Astrocyte (in vitro differentiated cells and primary cell): ENCODE measurements around the gene TUBB4B. TPM values are rescaled to one million over a fixed set of nuclear protein-coding genes. Genes with fewer than 3 reads are reported as not detected.

ENCODE experiments used
- DNase-seq: peaks from one replicate; pipeline ENCODE4 v3.0.0-alpha.2; 2010; ENCODE audit warnings: low read depth
- FAIRE-seq: peaks from 2 replicates; lab custom pipeline; 2011; peaks lifted over from hg19 to GRCh38; lab: Jason Lieb, UNC
- H2AFZ ChIP-seq: 2 replicates; pipeline ENCODE4 v1.6.0; 2012; ENCODE audit warnings: low read depth, low read length, inconsistent platforms
- H3K27ac ChIP-seq: 2 replicates; pipeline ENCODE4 v1.5.1; 2011; ENCODE audit warnings: low read depth, low read length, inconsistent platforms
- H3K27me3 ChIP-seq: 2 replicates; pipeline ENCODE4 v1.6.0; 2011; ENCODE audit warnings: low read length, inconsistent platforms; ENCODE audit not compliant: insufficient read depth
- H3K36me3 ChIP-seq: 2 replicates; pipeline ENCODE4 v1.5.1; 2011; ENCODE audit warnings: low read length, inconsistent platforms; ENCODE audit not compliant: insufficient read depth
- H3K4me1 ChIP-seq: 2 replicates; pipeline ENCODE4 v1.5.1; 2011; ENCODE audit warnings: low read length, inconsistent platforms; ENCODE audit not compliant: insufficient read depth
- H3K4me2 ChIP-seq: 2 replicates; pipeline ENCODE4 v1.6.0; 2012; ENCODE audit warnings: low read length, inconsistent platforms
- H3K4me3 ChIP-seq: 2 replicates; pipeline ENCODE4 v1.5.1; 2011; ENCODE audit warnings: low read depth, mild to moderate bottlenecking, low read length, inconsistent platforms; ENCODE audit not compliant: insufficient read depth
- H3K79me2 ChIP-seq: 2 replicates; pipeline ENCODE4 v1.6.0; 2012; ENCODE audit warnings: mild to moderate bottlenecking, low read length, inconsistent platforms; ENCODE audit not compliant: insufficient read depth
- H3K9ac ChIP-seq: 2 replicates; pipeline ENCODE4 v1.6.0; 2012; ENCODE audit warnings: mild to moderate bottlenecking, low read length, inconsistent platforms
- H3K9me3 ChIP-seq: 2 replicates; pipeline ENCODE4 v1.5.1; 2012; ENCODE audit warnings: low read depth, mild to moderate bottlenecking, low read length, inconsistent platforms; ENCODE audit not compliant: insufficient read depth
- H4K20me1 ChIP-seq: 2 replicates; pipeline ENCODE4 v1.6.0; 2012; ENCODE audit warnings: low read length, inconsistent platforms; ENCODE audit not compliant: insufficient read depth
- H3K27ac Mint-ChIP-seq: one replicate; pipeline ENCODE4 v1.8.0; 2021; ENCODE audit warnings: mild to moderate bottlenecking, mixed read lengths; ENCODE audit not compliant: unreplicated experiment
- H3K27me3 Mint-ChIP-seq: one replicate; pipeline ENCODE4 v1.8.0; 2021; ENCODE audit warnings: low read depth, mixed read lengths; ENCODE audit not compliant: unreplicated experiment
- H3K36me3 Mint-ChIP-seq: one replicate; pipeline ENCODE4 v1.8.0; 2021; ENCODE audit warnings: low read depth, mixed read lengths; ENCODE audit not compliant: unreplicated experiment
- H3K4me1 Mint-ChIP-seq: one replicate; pipeline ENCODE4 v1.8.0; 2021; ENCODE audit warnings: low read depth, mixed read lengths; ENCODE audit not compliant: unreplicated experiment
- H3K4me3 Mint-ChIP-seq: one replicate; pipeline ENCODE4 v1.8.0; 2021; ENCODE audit warnings: mild to moderate bottlenecking, moderate library complexity, mixed read lengths; ENCODE audit not compliant: unreplicated experiment
- H3K9me3 Mint-ChIP-seq: one replicate; pipeline ENCODE4 v1.8.0; 2021; ENCODE audit warnings: mild to moderate bottlenecking, mixed read lengths; ENCODE audit not compliant: unreplicated experiment
- EZH2 ChIP-seq: IDR thresholded peaks from 2 replicates; pipeline ENCODE4 v1.6.1; 2012; ENCODE audit warnings: mild to moderate bottlenecking, low read length, inconsistent platforms; ENCODE audit not compliant: insufficient read depth
- total RNA-seq: library from RNA; stranded (reverse); gene quantifications from 2 replicates; pipeline ENCODE4 v1.2.1, GENCODE V29; 2021
- TF ChIP-seq, protein P1 (sequence below): IDR thresholded peaks from 2 replicates; pipeline ENCODE4 v1.5.1; 2011; ENCODE audit warnings: low read depth, mild to moderate bottlenecking, inconsistent platforms, low read length, moderate library complexity; ENCODE audit not compliant: insufficient read depth

Gene TUBB4B
- total RNA-seq, 1 donor from 2014 or later, result 218 TPM

DNA sequence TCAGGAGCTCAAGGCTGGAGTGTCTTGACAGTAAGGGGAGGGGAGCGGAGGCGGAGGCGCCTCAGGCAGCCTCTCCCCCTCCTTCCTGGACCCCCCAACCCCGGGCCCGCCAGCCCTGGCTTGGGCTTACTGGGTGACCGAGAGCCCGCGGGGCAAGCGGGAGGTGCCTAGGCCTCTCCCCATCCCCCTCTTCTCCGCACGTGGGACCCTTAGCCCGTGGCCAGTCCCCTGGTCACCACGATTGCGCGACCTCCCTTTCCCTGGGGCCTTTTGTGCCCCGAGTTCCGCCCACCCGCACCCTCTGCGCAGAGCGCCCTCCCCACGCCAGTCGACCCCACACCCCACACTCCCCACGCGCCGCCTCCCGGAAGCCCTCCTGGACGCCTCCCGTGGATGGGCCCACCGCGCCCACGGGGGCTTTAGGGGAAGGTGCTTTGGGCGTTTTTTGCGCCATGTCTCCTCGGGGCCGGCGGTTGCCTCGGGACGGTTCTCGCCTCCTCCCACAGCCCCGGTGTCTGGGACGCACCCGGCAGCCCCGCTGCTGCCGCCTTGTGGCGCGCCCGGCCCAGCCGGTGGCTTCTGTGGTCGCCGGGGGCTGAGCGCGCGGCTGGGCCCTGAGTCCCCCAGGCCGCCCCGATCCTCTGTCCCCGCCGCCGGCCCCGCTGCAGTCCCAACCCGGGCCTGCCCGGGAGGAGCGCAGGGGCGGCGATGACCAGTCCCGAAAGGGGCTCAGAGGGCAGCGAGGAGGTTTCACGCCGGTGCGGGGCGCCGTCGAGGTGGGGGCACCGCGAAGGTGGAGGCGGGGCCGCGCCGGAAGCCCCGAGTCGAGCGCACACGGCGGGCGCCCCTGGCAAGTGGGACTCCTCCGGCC is 39.6 kb downstream of the TUBB4B start:
- peaks cover 2% of the 10 kb centered on the region for H3K9me3 Mint-ChIP-seq
- Histone ChIP-seq H3K9ac (no peak overlapping the region), H3K9me3 (no peaks in the 10 kb centered on the region), H3K4me3 (peak overlapping the region; percentile 10), H4K20me1 (peaks cover 41% of the 10 kb centered on the region), H3K27me3 (no peaks in the 10 kb centered on the region), H3K4me2 (peak overlapping the region; percentile 76), H2AFZ (peak overlapping the region; percentile 52), H3K79me2 (peaks cover 28% of the 10 kb centered on the region), H3K36me3 (no peaks in the 10 kb centered on the region), H3K4me1 (peaks cover 32% of the 10 kb centered on the region), H3K27ac (no peak overlapping the region)
- TF ChIP-seq, protein P1, sequence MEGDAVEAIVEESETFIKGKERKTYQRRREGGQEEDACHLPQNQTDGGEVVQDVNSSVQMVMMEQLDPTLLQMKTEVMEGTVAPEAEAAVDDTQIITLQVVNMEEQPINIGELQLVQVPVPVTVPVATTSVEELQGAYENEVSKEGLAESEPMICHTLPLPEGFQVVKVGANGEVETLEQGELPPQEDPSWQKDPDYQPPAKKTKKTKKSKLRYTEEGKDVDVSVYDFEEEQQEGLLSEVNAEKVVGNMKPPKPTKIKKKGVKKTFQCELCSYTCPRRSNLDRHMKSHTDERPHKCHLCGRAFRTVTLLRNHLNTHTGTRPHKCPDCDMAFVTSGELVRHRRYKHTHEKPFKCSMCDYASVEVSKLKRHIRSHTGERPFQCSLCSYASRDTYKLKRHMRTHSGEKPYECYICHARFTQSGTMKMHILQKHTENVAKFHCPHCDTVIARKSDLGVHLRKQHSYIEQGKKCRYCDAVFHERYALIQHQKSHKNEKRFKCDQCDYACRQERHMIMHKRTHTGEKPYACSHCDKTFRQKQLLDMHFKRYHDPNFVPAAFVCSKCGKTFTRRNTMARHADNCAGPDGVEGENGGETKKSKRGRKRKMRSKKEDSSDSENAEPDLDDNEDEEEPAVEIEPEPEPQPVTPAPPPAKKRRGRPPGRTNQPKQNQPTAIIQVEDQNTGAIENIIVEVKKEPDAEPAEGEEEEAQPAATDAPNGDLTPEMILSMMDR, result no peak
- no peak for TF ChIP-seq EZH2
- H3K27ac Mint-ChIP-seq, result no peak overlapping the region
- H3K36me3 Mint-ChIP-seq, result peaks cover 3% of the 10 kb centered on the region
- DNase-seq (no peak), FAIRE-seq (no peak)
- H3K4me3 Mint-ChIP-seq, result no peak overlapping the region
- no peaks in the 10 kb centered on the region for H3K4me1 Mint-ChIP-seq
- no peaks in the 10 kb centered on the region for H3K27me3 Mint-ChIP-seq

DNA sequence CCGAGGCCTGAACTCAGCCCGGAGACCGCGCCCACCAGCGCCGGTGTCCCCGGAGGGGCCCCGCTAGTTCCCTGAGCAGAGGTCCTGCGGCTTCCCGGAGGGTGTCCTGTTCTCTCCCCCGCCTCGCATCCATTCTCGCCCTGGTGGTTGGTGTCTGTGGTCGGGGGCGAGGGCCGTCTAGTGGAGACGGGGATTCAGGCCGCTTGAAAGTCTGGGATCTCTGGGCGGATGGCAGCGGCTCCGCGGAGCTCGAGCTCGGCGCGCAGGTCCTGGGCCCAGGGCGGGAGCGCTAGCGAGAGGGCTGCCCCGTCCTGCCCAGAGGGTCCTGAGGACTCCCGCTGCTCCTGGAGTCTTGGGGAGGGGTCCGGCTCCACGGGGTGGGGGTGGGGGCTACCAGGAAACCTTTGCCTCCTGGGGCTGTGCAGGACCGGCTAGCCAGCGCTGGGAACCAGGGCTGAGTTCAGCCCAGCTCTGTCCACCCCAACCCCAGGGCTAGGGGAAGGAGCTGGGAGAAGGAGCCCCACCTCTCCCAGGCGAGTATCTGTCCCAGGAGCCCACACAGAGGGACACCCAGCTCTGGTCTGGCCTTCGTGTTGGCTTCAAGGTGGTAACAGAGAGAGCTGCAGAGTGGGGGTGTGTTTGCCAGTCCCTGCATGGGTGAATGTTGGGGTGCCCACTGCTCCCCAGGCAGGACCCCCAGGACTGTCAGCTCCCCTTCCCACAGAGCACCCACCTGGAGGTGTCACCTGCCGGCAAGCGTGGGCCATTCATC is 40.4 kb downstream of the TUBB4B start:
- peaks cover 2% of the 10 kb centered on the region for H3K9me3 Mint-ChIP-seq
- Histone ChIP-seq H3K9ac (no peak overlapping the region), H3K4me2 (peak overlapping the region; percentile 76), H3K4me1 (peaks cover 28% of the 10 kb centered on the region), H3K36me3 (no peaks in the 10 kb centered on the region), H4K20me1 (peaks cover 41% of the 10 kb centered on the region), H3K9me3 (no peaks in the 10 kb centered on the region), H3K4me3 (peak overlapping the region; percentile 10), H3K27me3 (no peaks in the 10 kb centered on the region), H3K79me2 (peaks cover 28% of the 10 kb centered on the region), H2AFZ (no peak overlapping the region), H3K27ac (no peak overlapping the region)
- H3K4me3 Mint-ChIP-seq, result no peak overlapping the region
- FAIRE-seq (no peak), DNase-seq (no peak)
- TF ChIP-seq EZH2, result no peak
- TF ChIP-seq, protein P1, result no peak
- H3K27me3 Mint-ChIP-seq, result no peaks in the 10 kb centered on the region
- peaks cover 3% of the 10 kb centered on the region for H3K36me3 Mint-ChIP-seq
- no peaks in the 10 kb centered on the region for H3K4me1 Mint-ChIP-seq
- no peak overlapping the region for H3K27ac Mint-ChIP-seq
